Measurements from ENCODE around the gene GPSM3. TPM values are rescaled to one million over a fixed set of nuclear protein-coding genes. Genes with fewer than 3 reads are reported as not detected.
"Not testable (repeated sequence)": the region's sequence is repeated elsewhere in the genome, so short reads cannot be mapped to it uniquely, and the experiment has no call there.

The GPSM3 gene
- total and polyA plus RNA-seq, 2 of the 13 experiments (the other 11 are each of a cell fraction or from before 2014, with no cell fraction given): 0.18 to 6.2 TPM

DNA sequence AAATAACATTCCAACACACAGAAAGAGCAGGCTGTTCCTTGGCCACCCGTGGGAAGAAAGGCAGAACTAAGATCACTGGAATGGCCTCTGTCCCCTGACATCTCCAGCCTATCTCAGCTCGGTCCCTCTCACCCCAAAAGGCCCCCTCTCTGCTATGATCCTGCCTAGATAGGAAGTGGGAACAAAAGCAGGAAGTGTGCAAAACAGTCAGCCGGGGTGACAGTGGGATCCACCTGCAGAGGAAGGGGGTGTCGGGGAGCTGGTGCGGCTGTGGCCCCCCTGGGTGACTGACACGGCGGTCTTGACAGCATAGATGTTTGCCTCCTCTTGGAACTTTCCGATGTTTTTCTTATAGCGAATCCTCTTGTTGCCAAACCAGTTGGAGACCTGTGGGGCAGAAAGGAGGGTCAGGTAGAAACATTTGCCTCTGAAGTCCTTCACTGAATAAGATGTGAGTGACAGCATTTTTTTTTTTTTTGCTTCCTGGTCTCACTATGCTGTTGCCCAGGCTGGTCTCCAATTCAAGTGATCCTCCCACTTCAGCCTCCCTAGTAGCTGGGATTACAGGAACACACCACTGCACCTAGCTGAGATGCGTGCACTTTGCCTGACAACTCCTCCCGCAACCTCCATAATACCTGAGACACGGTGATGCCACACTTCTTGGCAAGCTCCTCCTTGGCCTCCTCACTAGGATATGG is 5.3 kb downstream of the GPSM3 start:
- Histone ChIP-seq H2AFZ (ENCODE audit: low read length) (no peak overlapping the region), H3K79me2 (ENCODE audit: insufficient read depth, low read length) (peaks cover 15% of the 10 kb centered on the region), H3K9ac (ENCODE audit: insufficient read depth, low read depth, low read length) (no peak overlapping the region), H3K4me2 (ENCODE audit: low read depth, low read length) (no peak overlapping the region), H3K4me3 (replicated peaks in 1 of 3; ENCODE audit: insufficient read depth in 1 of 3, low read depth in 2 of 3, low read length in 3 of 3) (no peak overlapping the region), H3K9me3 (ENCODE audit: low read length) (no peaks in the 10 kb centered on the region), H3K27ac (ENCODE audit: extremely low read length, insufficient read depth, low read length) (no peak overlapping the region), H3K36me3 (replicated peaks in 1 of 2; ENCODE audit: control insufficient read depth in 1 of 2, insufficient read depth in 2 of 2, low read length in 2 of 2) (peaks cover 12 to 29% of the 10 kb centered on the region in 2 experiments), H3K4me1 (ENCODE audit: insufficient read depth, low read length) (peaks cover 28% of the 10 kb centered on the region), H3K27me3 (ENCODE audit: control insufficient read depth in 1 of 2, insufficient read depth in 2 of 2, low read length in 2 of 2) (no peaks in the 10 kb centered on the region; a peak in 1 of 5 replicates), H4K20me1 (ENCODE audit: insufficient read depth, low read length) (no peaks in the 10 kb centered on the region)
- in situ Hi-C loops (cut with HindIII; ENCODE audit: extremely low pct_ligation_motif_present, low pct_unique_long_range_greater_than_20kb): no loop called here
- FAIRE-seq (no peak), ATAC-seq (no peak), DNase-seq (ENCODE audit: low spot score) (no peak)
- CTCF ChIA-PET (ENCODE audit: low intra/inter-chr PET ratio, low total read pairs): no interaction called here
- no TSS peak for BruUV-seq (replicated peaks)
- intact Hi-C loops (cut with micrococcal nuclease; ENCODE audit: unreplicated experiment): no loop called here
- TF ChIP-seq RBFOX2 (IDR thresholded peaks at IDR 0.05; ENCODE audit: low read depth, low read length): peak; percentile 54
- TF ChIP-seq, protein P1, sequence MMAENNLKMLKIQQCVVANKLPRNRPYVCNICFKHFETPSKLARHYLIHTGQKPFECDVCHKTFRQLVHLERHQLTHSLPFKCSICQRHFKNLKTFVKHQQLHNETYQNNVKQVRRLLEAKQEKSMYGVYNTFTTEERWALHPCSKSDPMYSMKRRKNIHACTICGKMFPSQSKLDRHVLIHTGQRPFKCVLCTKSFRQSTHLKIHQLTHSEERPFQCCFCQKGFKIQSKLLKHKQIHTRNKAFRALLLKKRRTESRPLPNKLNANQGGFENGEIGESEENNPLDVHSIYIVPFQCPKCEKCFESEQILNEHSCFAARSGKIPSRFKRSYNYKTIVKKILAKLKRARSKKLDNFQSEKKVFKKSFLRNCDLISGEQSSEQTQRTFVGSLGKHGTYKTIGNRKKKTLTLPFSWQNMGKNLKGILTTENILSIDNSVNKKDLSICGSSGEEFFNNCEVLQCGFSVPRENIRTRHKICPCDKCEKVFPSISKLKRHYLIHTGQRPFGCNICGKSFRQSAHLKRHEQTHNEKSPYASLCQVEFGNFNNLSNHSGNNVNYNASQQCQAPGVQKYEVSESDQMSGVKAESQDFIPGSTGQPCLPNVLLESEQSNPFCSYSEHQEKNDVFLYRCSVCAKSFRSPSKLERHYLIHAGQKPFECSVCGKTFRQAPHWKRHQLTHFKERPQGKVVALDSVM (CRISPR knock-in tag; IDR thresholded peaks at IDR 0.05): peak; percentile 74; the same call in 1 of the 2 replicates
- TF ChIP-seq, protein P2, sequence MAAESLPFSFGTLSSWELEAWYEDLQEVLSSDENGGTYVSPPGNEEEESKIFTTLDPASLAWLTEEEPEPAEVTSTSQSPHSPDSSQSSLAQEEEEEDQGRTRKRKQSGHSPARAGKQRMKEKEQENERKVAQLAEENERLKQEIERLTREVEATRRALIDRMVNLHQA (CRISPR knock-in tag; IDR thresholded peaks at IDR 0.05): no peak
- POLR2A ChIA-PET: interaction anchor here (2.0 to 7.1 kb wide), 3 partner anchors 8 to 59 kb away, joined by 4 to 127 read pairs (median 10); partner anchors contain the start of genes AGPAT1, ATF6B and RNF5
- WGBS (ENCODE audit: low lambda C conversion rate): 94% methylated on average over 12 of the region's 12 CpGs

DNA sequence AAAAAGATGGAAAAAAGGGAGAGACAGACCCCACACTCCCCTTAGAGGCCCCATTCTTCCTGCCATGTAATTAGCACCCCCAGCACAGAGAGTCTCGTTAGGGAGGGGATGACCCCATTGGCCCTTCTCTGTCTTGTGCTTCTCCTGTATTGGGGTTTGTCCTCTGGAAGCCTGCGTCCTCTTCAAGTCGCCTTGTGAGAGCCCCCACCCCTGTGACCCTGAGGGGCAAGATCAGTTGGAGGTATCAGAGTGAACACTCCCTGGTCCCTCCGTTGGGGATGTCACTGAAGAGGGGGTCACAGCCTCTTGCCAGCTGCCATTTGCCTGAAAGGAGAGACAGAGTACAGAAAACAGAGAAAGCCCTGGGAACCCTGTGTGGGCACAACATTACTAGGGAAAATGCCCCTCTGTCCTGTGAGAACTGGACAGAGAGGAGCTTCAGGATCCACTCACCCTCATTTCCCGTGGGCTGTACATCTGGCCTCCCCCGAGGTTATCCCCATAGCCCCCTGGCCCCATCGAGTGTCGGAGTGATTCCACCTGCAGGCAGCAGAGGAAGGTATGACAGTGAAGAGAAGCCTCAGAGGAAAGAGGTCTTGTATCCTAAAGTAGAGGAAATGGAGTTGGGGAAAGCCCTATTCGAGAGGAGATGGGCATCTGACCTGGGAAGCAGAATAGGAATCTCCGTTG is 6.1 kb downstream of the GPSM3 start:
- peaks cover 16 to 34% of the 10 kb centered on the region in 2 experiments for H3K36me3 ChIP-seq (replicated peaks in 1 of 2; ENCODE audit: control insufficient read depth in 1 of 2, insufficient read depth in 2 of 2, low read length in 2 of 2)
- H3K9me3 ChIP-seq (ENCODE audit: low read length); CTCF ChIA-PET (ENCODE audit: low intra/inter-chr PET ratio, low total read pairs); H3K4me3 ChIP-seq (replicated peaks in 1 of 3; ENCODE audit: insufficient read depth in 1 of 3, low read depth in 2 of 3, low read length in 3 of 3); FAIRE-seq; H3K27ac ChIP-seq (ENCODE audit: extremely low read length, insufficient read depth, low read length); DNase-seq (ENCODE audit: low spot score); intact Hi-C loops (cut with micrococcal nuclease; ENCODE audit: unreplicated experiment); H3K9ac ChIP-seq (ENCODE audit: insufficient read depth, low read depth, low read length); in situ Hi-C loops (cut with HindIII; ENCODE audit: extremely low pct_ligation_motif_present, low pct_unique_long_range_greater_than_20kb); H3K27me3 ChIP-seq (ENCODE audit: control insufficient read depth in 1 of 2, insufficient read depth in 2 of 2, low read length in 2 of 2); H4K20me1 ChIP-seq (ENCODE audit: insufficient read depth, low read length); ATAC-seq; BruUV-seq (replicated peaks); H2AFZ ChIP-seq (ENCODE audit: low read length); H3K4me2 ChIP-seq (ENCODE audit: low read depth, low read length): not testable (repeated sequence)
- peaks cover 15% of the 10 kb centered on the region for H3K79me2 ChIP-seq (ENCODE audit: insufficient read depth, low read length)
- WGBS (ENCODE audit: low lambda C conversion rate): 94% methylated on average over 10 of the region's 10 CpGs
- H3K4me1 ChIP-seq (ENCODE audit: insufficient read depth, low read length): peaks cover 19% of the 10 kb centered on the region
- POLR2A ChIA-PET: interaction anchor here (1.0 to 7.1 kb wide), 3 partner anchors 8 to 70 kb away, joined by 4 to 127 read pairs (median 10); partner anchors contain the start of genes AGPAT1 and RNF5

DNA sequence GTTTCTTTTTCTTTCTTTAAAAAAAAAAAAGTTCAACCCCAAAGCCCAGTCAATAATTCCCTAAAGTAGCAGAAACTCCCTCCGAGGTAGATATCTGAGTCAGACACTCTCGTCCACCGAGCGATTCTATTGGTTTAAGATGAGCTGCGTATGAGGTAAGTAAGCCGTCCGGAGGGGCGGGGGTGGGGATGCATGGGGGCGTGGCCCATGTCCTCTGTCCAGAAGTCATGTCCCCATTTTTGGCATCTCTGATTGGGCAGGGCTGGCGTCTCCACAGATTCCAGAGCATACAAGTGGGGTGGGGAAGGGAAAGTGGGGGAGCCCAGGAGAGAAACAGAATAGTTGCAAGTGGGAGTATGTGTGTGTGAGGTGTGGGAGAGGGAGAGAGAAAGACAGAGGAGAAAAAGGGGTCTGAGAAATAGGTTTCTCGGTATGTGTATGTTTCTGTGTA is 6.7 kb downstream of the GPSM3 start:
- H3K4me2 ChIP-seq (ENCODE audit: low read depth, low read length); BruUV-seq (replicated peaks); H3K9ac ChIP-seq (ENCODE audit: insufficient read depth, low read depth, low read length); H3K9me3 ChIP-seq (ENCODE audit: low read length); CTCF ChIA-PET (ENCODE audit: low intra/inter-chr PET ratio, low total read pairs); ATAC-seq; H4K20me1 ChIP-seq (ENCODE audit: insufficient read depth, low read length); H3K27ac ChIP-seq (ENCODE audit: extremely low read length, insufficient read depth, low read length); DNase-seq (ENCODE audit: low spot score); H2AFZ ChIP-seq (ENCODE audit: low read length); in situ Hi-C loops (cut with HindIII; ENCODE audit: extremely low pct_ligation_motif_present, low pct_unique_long_range_greater_than_20kb); H3K27me3 ChIP-seq (ENCODE audit: control insufficient read depth in 1 of 2, insufficient read depth in 2 of 2, low read length in 2 of 2); intact Hi-C loops (cut with micrococcal nuclease; ENCODE audit: unreplicated experiment); FAIRE-seq; H3K4me3 ChIP-seq (replicated peaks in 1 of 3; ENCODE audit: insufficient read depth in 1 of 3, low read depth in 2 of 3, low read length in 3 of 3): not testable (repeated sequence)
- POLR2A ChIA-PET: interaction anchor here (1.0 to 7.1 kb wide), 3 partner anchors 7 to 69 kb away, joined by 4 to 127 read pairs (median 10); partner anchors contain the start of genes AGPAT1 and RNF5
- peaks cover 13% of the 10 kb centered on the region for H3K4me1 ChIP-seq (ENCODE audit: insufficient read depth, low read length)
- H3K79me2 ChIP-seq (ENCODE audit: insufficient read depth, low read length): peaks cover 14% of the 10 kb centered on the region
- peaks cover 21 to 40% of the 10 kb centered on the region in 2 experiments for H3K36me3 ChIP-seq (replicated peaks in 1 of 2; ENCODE audit: control insufficient read depth in 1 of 2, insufficient read depth in 2 of 2, low read length in 2 of 2)
- WGBS (ENCODE audit: low lambda C conversion rate): 93% methylated on average over 11 of the region's 11 CpGs
